ENCODE data around the gene PABPN1L. TPM values are rescaled to one million over a fixed set of nuclear protein-coding genes. Genes with fewer than 3 reads are reported as not detected.

The PABPN1L gene
- total RNA-seq, 1 donor from 2014 or later, result 0.67 TPM

- Mint-ChIP-seq H3K9me3 (no peaks in the 10 kb centered on the region), H3K4me3 (no peak overlapping the region), H3K36me3 (ENCODE audit: low read depth) (peaks cover 33% of the 10 kb centered on the region), H3K4me1 (peaks cover 47% of the 10 kb centered on the region), H3K27ac (no peak overlapping the region), H3K27me3 (no peaks in the 10 kb centered on the region)
- ChIA-PET POLR2A (no interaction called here), CTCF (no interaction called here)
- no peak for TF ChIP-seq CTCF (IDR thresholded peaks at IDR 0.05)
- intact Hi-C loops (cut with micrococcal nuclease), result no loop called here
- DNase-seq (no peak), ATAC-seq (ENCODE audit: low read depth) (no peak)
Observed at GRCh38 chr16:88910284-88911135, 44.0 kb upstream of the PABPN1L start.

GRCh38 chr16:88909431-88910210 lies 43.2 kb upstream of the PABPN1L start:
- no peak for TF ChIP-seq CTCF (IDR thresholded peaks at IDR 0.05)
- no peak overlapping the region for H3K27ac Mint-ChIP-seq
- H3K4me3 Mint-ChIP-seq, result no peak overlapping the region
- ChIA-PET POLR2A (no interaction called here), CTCF (no interaction called here)
- no peaks in the 10 kb centered on the region for H3K9me3 Mint-ChIP-seq
- DNase-seq (no peak), ATAC-seq (ENCODE audit: low read depth) (no peak)
- peaks cover 51% of the 10 kb centered on the region for H3K4me1 Mint-ChIP-seq
- H3K36me3 Mint-ChIP-seq (ENCODE audit: low read depth), result peaks cover 33% of the 10 kb centered on the region
- intact Hi-C loops (cut with micrococcal nuclease), result no loop called here
- H3K27me3 Mint-ChIP-seq, result no peaks in the 10 kb centered on the region

- Mint-ChIP-seq H3K4me3 (no peak overlapping the region), H3K27ac (no peak overlapping the region), H3K36me3 (ENCODE audit: low read depth) (peaks cover 26% of the 10 kb centered on the region), H3K27me3 (no peaks in the 10 kb centered on the region), H3K9me3 (no peaks in the 10 kb centered on the region), H3K4me1 (peaks cover 41% of the 10 kb centered on the region)
- ChIA-PET POLR2A (no interaction called here), CTCF (no interaction called here)
- TF ChIP-seq CTCF (IDR thresholded peaks at IDR 0.05), result no peak
- DNase-seq, result no peak
- intact Hi-C loops (cut with micrococcal nuclease), result no loop called here
- no peak for ATAC-seq (ENCODE audit: low read depth)
Observed at GRCh38 chr16:88908307-88908706, 41.8 kb upstream of the PABPN1L start.

GRCh38 chr16:88907768-88908167 lies 41.3 kb upstream of the PABPN1L start:
- H3K9me3 Mint-ChIP-seq, result no peaks in the 10 kb centered on the region
- POLR2A ChIA-PET, result no interaction called here
- TF ChIP-seq CTCF (IDR thresholded peaks at IDR 0.05), result no peak
- H3K36me3 Mint-ChIP-seq (ENCODE audit: low read depth), result peaks cover 28% of the 10 kb centered on the region
- no peak overlapping the region for H3K27ac Mint-ChIP-seq
- no peaks in the 10 kb centered on the region for H3K27me3 Mint-ChIP-seq
- intact Hi-C loops (cut with micrococcal nuclease), result no loop called here
- DNase-seq (no peak), ATAC-seq (ENCODE audit: low read depth) (no peak)
- peaks cover 37% of the 10 kb centered on the region for H3K4me1 Mint-ChIP-seq
- H3K4me3 Mint-ChIP-seq, result no peak overlapping the region
- CTCF ChIA-PET, result no interaction called here

- peaks cover 28% of the 10 kb centered on the region for H3K36me3 Mint-ChIP-seq (ENCODE audit: low read depth)
- DNase-seq (no peak), ATAC-seq (ENCODE audit: low read depth) (no peak)
- TF ChIP-seq CTCF (IDR thresholded peaks at IDR 0.05), result no peak
- H3K4me1 Mint-ChIP-seq, result peaks cover 30% of the 10 kb centered on the region
- H3K4me3 Mint-ChIP-seq, result no peak overlapping the region
- H3K27ac Mint-ChIP-seq, result no peak overlapping the region
- no peaks in the 10 kb centered on the region for H3K9me3 Mint-ChIP-seq
- intact Hi-C loops (cut with micrococcal nuclease), result no loop called here
- POLR2A ChIA-PET, result no interaction called here
- CTCF ChIA-PET, result no interaction called here
- no peaks in the 10 kb centered on the region for H3K27me3 Mint-ChIP-seq
Observed at GRCh38 chr16:88906535-88907105, 40.2 kb upstream of the PABPN1L start.
